OCI-M2 (cell line): ENCODE results near the gene KDM3A.
"Not testable (repeated sequence)": the region's sequence is repeated elsewhere in the genome, so short reads cannot be mapped to it uniquely, and the experiment has no call there.

Experiments used
- DNase-seq: peaks from one replicate; lab custom pipeline; 2025; ENCODE audit not compliant: unreplicated experiment; lab: John Stamatoyannopoulos, UW

The KDM3A gene

DNA sequence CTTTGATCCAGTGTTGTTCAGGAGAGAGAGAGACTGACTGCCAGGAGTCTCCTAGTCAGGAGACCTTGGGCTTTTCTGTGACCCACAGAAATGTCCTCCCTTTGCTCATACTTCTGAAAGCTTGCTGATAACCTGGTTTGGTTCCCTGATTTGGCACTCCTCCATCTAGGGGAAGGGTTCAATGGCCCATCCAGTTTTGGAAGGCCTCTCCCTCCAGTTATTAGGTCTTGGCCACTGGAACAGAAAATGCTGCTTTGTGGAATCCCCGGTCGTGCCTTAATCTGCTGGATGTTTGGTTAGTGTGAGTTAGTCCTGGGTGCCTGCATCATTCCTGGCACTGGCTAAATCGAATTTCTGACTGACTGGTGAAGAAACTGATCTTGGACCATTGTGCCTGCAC is 35.7 kb downstream of the KDM3A start:
- no peak for DNase-seq

DNA sequence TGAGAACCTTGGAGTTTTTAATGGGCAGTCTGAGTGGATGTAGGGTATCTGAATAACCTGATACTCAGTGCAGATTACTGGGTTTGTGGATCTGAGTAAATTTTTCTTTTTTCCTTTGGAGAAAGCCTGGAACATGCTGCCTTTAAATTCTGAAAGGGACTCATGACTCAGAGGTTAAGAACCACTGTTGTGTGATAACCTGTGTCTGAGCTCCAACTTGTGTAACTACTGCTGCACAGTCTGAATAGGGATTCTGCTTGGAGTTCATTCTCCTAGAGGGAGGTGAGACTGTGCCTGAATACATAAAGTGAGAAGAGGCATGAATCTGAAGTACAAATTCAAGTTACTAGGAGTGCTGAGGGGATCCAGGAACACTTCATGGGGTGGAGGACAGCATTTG is 36.2 kb downstream of the KDM3A start:
- no peak for DNase-seq

DNA sequence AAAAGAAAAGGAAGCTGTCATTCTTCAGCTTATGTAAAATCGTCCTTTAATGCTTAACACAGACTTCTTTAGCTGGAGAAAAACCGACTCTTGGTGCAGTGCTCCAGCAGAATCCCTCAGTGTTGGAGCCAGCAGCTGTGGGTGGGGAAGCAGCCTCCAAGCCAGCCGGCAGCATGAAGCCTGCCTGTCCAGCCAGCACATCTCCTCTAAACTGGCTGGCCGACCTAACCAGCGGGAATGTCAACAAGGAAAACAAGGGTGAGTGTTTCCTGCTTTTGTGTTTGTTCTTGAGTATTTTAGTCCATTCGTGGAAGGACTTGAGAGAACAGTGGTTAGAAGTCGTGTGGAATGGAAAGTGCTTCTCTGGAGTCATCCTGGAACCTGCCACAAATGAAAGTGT is 38.9 kb downstream of the KDM3A start:
- no peak for DNase-seq

DNA sequence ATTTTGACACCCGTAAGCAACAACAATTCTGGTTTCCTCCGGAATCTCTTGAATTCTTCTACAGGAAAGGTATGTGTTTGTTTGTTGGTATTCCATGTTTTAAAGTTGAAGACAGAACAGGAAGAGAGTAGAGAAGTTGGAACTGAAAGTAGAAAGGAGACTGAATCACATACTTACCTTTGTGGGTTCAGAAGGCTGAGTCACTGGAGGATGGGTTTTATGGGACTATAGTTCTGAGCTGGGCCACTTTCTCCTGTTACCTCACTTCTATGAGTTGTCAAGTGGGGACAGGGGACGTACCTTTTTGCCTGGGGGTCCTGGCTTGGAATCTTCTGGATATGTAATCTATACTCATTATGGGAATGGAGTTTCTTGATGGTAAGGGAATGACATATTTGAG is 40.9 kb downstream of the KDM3A start:
- no peak for DNase-seq

DNA sequence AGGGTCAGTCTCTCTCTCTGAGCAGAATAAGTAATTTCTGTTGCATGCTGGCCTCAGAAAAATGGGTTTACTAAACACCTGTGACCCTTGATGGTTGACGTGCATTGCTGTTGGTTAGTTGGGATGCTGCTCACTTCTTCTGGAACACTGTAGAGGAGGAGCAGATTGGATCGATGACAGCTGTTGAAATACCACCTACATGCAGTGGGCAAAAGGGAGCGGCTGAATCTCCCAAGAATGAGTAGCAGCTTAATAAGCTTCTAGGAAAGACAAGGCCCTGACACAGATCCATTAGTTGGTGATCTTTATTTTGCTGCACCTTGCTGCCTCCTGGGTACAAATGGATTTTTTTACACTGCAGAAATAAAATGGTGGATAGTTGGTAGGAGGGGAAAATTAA is 43.2 kb downstream of the KDM3A start:
- no peak for DNase-seq

DNA sequence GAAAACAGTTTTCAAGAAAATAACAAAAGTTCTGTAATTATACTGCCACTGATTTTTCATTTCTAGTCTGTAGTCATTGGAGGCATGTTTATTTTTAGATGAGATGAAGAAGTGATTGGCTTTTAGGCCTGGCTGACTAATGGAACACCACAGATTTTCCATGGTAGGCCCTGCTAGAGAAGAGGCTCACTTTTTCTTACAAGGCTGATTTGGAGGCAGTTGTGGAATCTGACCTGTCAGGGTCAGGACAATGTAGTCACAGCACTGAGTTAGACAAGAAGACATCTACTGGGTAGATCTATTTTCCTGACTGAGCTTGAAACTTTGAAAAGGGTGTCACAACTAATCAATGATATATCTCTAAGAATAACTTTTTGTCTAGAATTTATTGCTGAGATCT is 43.9 kb downstream of the KDM3A start:
- DNase-seq: no peak

DNA sequence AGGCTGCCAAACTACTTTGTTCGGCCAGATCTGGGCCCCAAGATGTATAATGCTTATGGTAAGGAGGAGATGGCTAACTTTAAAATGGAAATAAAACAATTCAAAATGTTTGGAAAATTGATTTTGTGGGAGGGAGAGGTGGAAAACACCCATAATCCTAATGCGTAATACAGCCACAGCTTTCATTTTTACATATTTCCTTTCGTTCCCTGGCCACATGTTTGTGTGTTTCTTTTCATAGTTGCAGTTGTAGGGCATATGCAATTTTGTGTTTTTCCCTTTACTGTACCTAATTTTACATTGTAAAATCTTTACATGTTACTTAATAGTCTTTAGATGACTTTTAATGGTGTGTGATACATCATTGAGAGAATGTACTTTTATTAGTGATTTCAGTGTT is 44.6 kb downstream of the KDM3A start:
- DNase-seq: no peak

DNA sequence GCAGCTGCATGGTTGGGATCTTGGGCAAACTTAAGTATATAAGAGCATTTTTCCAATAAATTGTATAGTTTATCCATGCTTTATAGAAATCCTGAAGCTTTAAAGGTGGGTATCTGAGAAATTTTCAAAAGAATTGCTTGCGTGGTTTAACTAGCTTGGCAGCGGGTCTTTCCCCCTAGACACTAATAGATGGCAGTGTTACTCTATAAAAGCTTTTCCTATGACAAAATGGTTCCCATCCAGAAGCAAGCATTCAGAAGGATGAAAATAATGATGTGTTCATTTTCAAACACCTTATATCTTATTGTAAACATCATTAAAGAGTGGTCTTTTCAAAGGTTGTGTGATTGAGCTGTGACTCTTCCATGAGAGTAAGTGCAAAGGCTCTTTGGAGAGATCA is 45.9 kb downstream of the KDM3A start:
- DNase-seq: no peak

DNA sequence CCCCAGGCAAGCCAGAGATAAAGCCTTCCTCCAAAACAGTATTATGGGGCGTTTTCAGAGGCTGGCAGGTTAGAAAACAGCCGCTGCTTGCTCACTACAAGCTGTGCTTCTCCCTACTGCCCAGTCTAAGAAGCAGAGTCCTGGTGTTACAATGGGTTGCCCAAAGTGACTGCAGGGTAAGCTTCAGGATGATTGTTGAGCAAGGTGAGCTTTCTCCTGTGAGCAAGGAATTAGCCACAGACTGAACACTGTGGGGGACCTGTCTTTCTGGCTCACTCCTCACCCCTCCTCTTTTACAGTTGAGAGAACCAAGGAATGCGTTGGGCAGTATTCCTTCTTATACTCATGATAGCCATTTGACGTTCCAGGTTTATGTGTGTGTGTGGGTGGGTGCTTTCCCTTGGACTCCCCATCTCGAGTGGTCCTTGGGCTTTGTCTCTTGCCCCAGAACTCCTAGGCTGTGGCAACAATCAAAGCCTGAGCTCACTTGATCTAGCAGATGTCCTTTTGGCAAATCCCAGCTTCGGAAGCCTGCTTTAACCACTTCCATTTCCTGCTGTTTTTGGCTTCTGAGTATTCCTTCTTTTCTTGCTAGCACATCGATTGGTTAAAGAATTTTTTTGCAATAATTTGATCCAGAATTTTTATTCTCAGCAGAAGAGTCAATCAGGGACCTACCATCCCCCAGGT is 47.5 kb downstream of the KDM3A start:
- no peak for DNase-seq

DNA sequence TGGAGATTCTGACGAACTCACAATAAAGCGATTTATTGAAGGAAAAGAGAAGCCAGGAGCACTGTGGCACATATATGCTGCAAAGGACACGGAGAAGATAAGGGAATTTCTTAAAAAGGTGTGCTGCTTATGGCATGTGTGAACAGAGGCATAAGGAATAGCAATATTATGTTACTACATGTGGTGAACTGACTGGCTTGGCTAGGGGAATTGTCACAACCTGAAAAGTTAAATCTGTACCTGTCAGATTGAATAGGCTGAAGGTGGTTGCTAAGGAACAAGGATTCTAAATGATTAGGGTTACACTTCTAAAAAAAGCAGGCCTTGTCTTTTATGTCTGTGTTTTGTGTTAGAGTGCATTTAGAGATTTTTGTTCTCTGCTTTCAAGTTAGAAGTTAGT is 48.4 kb downstream of the KDM3A start:
- DNase-seq: no peak

DNA sequence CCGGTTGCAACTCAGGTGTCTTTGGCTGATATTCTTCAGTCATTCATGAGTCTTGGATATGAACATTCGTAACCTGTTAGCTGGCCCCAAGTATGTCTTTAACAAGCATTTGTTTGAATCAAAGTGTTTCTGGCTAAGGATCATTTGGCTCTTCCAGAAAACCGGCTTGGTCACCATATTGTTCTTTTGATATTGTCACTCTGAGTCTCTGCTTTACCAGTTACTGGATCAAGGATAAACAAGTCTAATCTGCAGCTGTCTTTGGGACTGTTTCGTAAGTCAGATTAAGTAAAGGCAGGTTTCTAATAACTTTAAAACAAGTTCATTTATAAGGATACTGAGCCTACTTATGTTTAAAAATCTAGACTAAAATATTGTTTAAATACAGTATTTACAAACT is 49.1 kb downstream of the KDM3A start:
- no peak for DNase-seq

DNA sequence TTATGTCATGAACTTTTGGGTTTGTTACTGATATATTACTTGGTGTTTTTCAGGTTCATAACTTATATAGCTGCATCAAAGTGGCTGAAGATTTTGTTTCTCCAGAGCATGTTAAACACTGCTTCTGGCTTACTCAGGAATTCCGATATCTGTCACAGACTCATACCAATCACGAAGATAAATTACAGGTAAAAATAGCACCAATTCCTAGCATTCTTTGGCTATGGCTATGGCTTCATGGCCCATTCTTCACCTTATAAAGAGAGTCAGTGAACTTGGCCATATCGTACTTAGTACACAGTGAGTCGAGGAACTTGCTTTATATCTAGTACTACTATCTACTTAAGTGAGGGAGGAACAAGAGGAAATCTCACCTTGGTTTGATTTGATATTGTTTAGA is 49.9 kb downstream of the KDM3A start:
- no peak for DNase-seq

DNA sequence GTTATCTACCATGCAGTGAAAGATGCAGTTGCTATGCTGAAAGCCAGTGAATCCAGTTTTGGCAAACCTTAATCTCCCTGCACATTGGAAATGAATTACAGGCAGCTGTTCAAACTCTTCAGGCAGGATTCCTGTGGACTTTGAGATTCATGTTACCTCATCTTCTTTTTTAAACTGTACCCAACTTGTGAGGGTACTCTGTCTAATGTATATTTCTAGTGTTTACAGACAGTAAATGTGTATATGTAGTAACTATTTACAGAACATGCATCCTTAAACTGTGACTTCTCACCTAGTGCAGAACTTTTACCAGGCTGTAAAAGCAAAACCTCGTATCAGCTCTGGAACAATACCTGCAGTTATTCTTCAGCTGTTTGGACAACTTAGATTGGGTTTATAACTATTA is 50.9 kb downstream of the KDM3A start:
- no peak for DNase-seq

DNA sequence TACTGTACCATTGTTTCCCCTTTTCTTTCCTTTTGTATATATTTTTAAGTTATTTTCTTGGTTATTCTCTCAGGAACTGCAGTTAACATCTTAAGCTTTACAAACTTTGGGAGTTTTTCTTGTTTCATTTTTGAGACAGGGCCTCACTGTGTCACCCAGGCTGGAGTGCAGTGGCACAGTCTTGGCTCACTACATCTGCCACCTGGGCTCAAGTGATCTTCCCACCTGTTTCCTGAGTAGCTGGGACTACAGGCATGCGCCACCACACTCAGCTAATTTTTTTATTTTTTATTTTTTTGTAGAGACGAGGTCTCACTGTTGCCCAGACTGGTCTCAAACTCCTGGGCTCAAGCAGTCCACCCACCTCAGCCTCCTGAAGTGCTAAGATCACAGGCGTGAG is 55.2 kb downstream of the KDM3A start:
- not testable (repeated sequence) for DNase-seq

DNA sequence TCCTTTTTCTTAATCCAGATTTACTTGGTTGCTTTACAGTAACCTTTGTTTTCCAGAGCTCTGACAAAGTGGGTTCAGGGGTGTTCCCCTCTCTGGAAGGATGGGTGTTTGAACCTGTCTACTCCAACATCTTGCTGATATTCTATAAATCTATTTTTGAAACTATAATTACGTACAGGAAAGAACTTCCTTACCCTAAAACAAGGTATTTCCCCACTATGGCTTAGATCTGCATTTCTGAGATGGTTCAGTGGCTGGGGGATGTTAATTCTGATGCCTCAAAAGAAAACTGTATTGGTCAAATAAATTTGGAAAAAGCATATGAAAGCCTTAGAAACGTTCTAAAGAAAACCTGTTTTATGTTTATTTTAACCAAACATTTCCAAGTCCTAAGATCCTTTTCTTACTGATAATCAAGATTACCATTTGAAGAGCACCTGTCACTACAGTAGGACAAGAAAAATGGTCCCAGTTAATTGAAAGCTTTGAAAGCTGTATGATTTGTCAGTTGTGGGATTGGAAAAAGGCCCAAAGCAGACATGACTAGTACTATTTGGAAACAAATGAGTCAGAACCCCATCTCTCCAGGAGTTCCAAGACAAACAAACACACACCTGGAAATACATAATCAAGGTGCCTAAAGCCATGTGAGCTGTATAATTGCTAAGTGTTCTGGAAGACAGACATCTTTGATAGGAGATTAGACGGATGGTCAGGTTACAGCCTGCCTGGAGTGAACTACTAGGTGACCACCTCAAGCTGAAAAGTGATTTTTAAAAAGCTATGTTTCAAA is 57.5 kb downstream of the KDM3A start:
- no peak for DNase-seq

DNA sequence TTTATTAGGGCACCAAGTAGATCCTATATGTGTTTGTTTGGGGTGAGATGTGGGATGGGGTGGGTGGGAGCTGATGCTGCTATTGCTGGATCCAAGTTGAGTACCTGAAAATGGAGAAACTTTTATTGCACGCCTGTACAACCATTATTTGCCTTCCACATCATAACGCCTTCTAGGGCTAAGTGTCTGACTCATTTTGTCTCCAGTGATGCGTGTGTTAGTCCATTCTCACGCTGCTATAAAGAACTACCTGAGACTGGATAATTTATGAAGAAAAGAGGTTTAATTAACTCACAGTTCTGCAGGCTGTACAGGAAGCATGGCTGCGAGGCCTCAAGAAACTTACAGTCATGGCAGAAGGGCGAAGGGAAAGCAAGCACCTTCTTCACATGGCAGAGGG is 58.2 kb downstream of the KDM3A start:
- DNase-seq: no peak

DNA sequence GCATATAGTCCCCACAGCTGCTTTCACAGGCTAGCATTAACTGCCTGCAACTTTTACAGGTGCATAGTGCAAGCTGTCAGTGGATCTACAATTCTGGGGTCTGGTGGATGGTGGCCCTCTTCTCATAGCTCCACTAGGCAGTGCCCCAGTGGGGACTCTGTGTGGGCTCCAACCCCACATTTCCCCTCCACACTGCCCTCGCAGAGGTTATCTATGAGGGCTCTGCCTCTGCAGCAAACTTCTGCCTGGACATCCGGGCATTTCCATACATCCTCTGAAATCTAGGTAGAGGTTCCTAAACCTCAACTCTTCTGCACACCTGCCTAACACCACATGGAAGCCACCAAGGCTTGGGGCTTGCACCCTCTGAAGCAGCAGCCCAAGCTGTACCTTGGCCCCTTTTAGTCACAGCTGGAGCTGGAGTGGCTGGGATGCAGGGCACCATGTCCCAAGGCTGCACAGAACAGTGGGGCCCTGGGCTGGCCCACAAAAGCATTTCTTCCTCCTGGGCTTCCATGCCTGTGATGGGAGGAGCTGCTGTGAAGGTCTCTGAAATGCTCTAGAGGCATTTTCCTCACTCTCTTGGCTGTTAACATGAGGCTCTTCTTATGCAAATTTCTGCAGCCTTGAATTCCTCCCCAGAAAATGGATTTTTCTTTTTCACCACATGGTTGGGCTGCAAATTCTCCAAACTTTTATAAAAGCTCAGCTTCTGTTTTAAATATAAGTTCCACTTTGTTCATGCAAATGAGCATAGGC is 59.3 kb downstream of the KDM3A start:
- no peak for DNase-seq

DNA sequence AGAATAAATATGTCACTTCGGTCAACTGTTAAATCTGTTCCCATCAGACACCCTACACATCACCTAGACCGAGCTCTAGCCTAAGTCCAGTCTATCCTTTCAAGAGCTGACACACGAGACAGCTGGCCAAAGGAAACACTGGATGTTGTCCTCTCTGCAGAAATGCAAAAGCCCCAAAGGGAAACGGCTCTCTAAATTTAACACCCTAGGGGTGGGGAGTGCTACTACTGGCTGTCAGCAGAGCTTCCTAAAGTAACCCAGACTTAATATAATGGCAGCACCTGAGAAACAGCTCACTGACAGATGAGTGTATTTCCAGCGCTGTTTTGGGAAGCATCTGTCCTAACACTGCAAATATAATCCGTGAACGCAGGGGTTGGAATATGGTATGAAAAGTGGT is 66.4 kb downstream of the KDM3A start:
- DNase-seq: no peak

DNA sequence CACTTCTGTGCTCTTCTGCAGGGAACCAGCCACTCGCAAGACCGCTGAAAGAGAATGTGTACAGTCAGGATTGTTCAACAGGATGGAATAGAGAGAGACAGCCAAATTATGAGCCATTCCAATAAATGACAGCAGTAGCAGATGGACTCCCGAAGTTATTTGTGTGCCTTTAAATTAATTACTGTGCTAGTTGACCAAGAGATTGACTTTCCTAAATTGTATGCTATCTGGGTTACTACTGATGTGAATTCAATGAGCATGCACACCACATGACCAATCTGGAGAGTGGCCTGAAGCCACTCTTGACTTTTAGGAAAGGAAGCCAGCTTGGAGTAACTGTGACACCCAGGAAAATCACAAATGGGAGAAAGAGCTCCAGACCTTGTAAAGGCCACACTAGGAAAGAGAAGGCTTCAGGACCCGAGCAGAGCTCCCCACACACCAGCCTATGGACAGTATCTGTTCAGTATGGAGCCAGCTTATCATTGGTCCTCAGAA is 69.3 kb downstream of the KDM3A start:
- no peak for DNase-seq

DNA sequence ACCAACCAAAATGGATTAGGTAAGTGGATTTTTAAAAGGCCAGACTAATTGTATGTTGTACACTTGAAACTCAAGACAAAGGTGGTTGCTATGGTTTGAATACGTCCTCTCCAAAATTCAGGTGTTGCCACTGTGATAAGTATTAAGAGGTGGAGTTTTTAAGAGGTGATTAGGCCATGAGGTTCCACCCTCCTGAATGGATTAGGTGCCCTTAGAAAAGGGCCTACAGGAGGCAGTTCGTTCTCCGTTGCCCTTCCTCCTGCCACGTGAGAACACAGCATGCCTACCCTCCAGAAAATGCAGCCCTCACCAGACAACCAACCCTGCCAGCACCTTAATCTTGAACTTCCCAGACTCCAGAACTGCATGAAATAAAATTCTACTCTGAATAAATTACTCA is 70.9 kb downstream of the KDM3A start:
- DNase-seq: no peak

DNA sequence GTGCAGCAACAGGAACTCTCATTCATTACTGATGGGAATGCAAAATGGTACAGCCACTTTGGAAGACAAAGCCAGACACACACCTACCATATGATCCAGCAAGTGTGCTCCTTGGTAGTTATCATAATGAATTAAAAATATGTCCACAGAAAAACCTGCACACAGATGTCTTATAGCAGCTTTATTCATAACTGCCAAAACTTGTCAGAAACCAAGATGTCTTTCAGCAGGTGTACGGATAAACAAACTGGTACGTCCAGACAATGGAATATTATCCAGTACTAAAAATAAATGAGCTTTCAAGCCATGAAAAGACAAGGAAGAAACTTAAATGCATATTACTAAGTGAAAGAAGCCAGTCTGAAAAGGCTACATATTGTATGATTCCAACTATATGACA is 71.7 kb downstream of the KDM3A start:
- DNase-seq: no peak
